ENCODE measurements around the gene CHRNB2. TPM values are rescaled to one million over a fixed set of nuclear protein-coding genes. Genes with fewer than 3 reads are reported as not detected.

Gene CHRNB2
- total and polyA plus RNA-seq, 2 experiments from 2014 or later, result 0.70 TPM; not detected in 1

GRCh38 chr1:154556422-154556821, 11.2 kb upstream of the CHRNB2 start:
- H3K4me1 ChIP-seq (ENCODE audit: insufficient read depth), result peaks cover 8% of the 10 kb centered on the region
- 27% methylated on average over 4 of the region's 4 CpGs for WGBS (ENCODE audit: low lambda C conversion rate, missing lambda C conversion rate)

GRCh38 chr1:154557248-154557938, 10.2 kb upstream of the CHRNB2 start:
- Histone ChIP-seq H3K27me3 (no peaks in the 10 kb centered on the region), H3K4me1 (ENCODE audit: insufficient read depth) (peaks cover 8% of the 10 kb centered on the region), H3K27ac (peak overlapping the region; percentile 68), H3K9me2 (replicated peaks; ENCODE audit: insufficient read depth) (no peaks in the 10 kb centered on the region), H3K4me3 (peak overlapping the region; percentile 92), H4K20me1 (ENCODE audit: insufficient read depth, poor library complexity, severe bottlenecking) (peaks cover 19% of the 10 kb centered on the region), H2AFZ (peak overlapping the region; percentile 75), H3K9me3 (ENCODE audit: low read depth) (no peaks in the 10 kb centered on the region), H3K4me2 (peak overlapping the region; percentile 93), H3K36me3 (replicated peaks; ENCODE audit: insufficient read depth, low read depth) (peaks cover 3% of the 10 kb centered on the region), H3K79me2 (peaks cover 39% of the 10 kb centered on the region)
- WGBS (ENCODE audit: low lambda C conversion rate, missing lambda C conversion rate), result 19% methylated on average over 7 of the region's 7 CpGs
- no peak for DNase-seq (ENCODE audit: low spot score)
- TF ChIP-seq EZH2phosphoT487 (IDR thresholded peaks at IDR 0.05; ENCODE audit: low read depth, severe bottlenecking, unreplicated experiment), result no peak
- no peak for TF ChIP-seq CTCF (IDR thresholded peaks at IDR 0.05; ENCODE audit: poor library complexity)
- no peak for TF ChIP-seq EZH2 (IDR thresholded peaks at IDR 0.05; ENCODE audit: borderline replicate concordance)

More at GRCh38 chr1:154556422-154556821, 11.2 kb upstream of the CHRNB2 start:
- Histone ChIP-seq H3K79me2 (peaks cover 39% of the 10 kb centered on the region), H3K4me2 (peak overlapping the region; percentile 93), H3K36me3 (replicated peaks; ENCODE audit: insufficient read depth, low read depth) (peaks cover 3% of the 10 kb centered on the region), H3K4me3 (no peak overlapping the region), H3K9me2 (replicated peaks; ENCODE audit: insufficient read depth) (no peaks in the 10 kb centered on the region), H3K9me3 (ENCODE audit: low read depth) (no peaks in the 10 kb centered on the region), H3K27me3 (no peaks in the 10 kb centered on the region), H4K20me1 (ENCODE audit: insufficient read depth, poor library complexity, severe bottlenecking) (peaks cover 19% of the 10 kb centered on the region), H2AFZ (no peak overlapping the region), H3K27ac (no peak overlapping the region)
- TF ChIP-seq EZH2 (IDR thresholded peaks at IDR 0.05; ENCODE audit: borderline replicate concordance) (no peak), EZH2phosphoT487 (IDR thresholded peaks at IDR 0.05; ENCODE audit: low read depth, severe bottlenecking, unreplicated experiment) (no peak), CTCF (IDR thresholded peaks at IDR 0.05; ENCODE audit: poor library complexity) (no peak)
- no peak for DNase-seq (ENCODE audit: low spot score)

- peak within 1 kb of the TSS; percentile 95 for H3K27ac ChIP-seq
- TF ChIP-seq EZH2 (IDR thresholded peaks at IDR 0.05; ENCODE audit: borderline replicate concordance), result no peak
- TF ChIP-seq CTCF (IDR thresholded peaks at IDR 0.05; ENCODE audit: poor library complexity), result no peak
- no peak for TF ChIP-seq EZH2phosphoT487 (IDR thresholded peaks at IDR 0.05; ENCODE audit: low read depth, severe bottlenecking, unreplicated experiment)
- no peaks in the 10 kb centered on the region for H3K27me3 ChIP-seq
- H3K4me1 ChIP-seq (ENCODE audit: insufficient read depth), result peaks cover 8% of the 10 kb centered on the region
- no peaks in the 10 kb centered on the region for H3K9me3 ChIP-seq (ENCODE audit: low read depth)
- peak within 1 kb of the TSS; percentile 92 for H3K4me3 ChIP-seq
- H3K36me3 ChIP-seq (replicated peaks; ENCODE audit: insufficient read depth, low read depth), result peaks cover 3% of the 10 kb centered on the region
- H4K20me1 ChIP-seq (ENCODE audit: insufficient read depth, poor library complexity, severe bottlenecking), result peaks cover 19% of the 10 kb centered on the region
- H3K9me2 ChIP-seq (replicated peaks; ENCODE audit: insufficient read depth), result no peaks in the 10 kb centered on the region
- H3K4me2 ChIP-seq, result peak within 1 kb of the TSS; percentile 93
- WGBS (ENCODE audit: low lambda C conversion rate, missing lambda C conversion rate), result under 1% methylated on average over 21 of the region's 69 CpGs
- H3K79me2 ChIP-seq, result peaks cover 39% of the 10 kb centered on the region
- DNase-seq (ENCODE audit: low spot score), result peak; percentile 72
- H2AFZ ChIP-seq, result peak within 1 kb of the TSS; percentile 87
These were observed 9.4 kb upstream of the CHRNB2 start, which contains the start of gene UBE2Q1 for GRCh38 chr1:154557939-154558719. Gene UBE2Q1 (minus strand): TSS chr1:154558662. CDS start chr1:154558553, 109 bp downstream.
